Right hindlimb (tissue), 1 donor: ENCODE data around the gene SLC6A18.
"Not testable (repeated sequence)": the region's sequence is repeated elsewhere in the genome, so short reads cannot be mapped to it uniquely, and the experiment has no call there.

Experiments
- DNase-seq: peaks from one replicate; pipeline ENCODE4 v3.0.0-alpha.2; 2018

The SLC6A18 gene

GRCh38 chr5:1261643-1262042 lies 36.5 kb downstream of the SLC6A18 start:
- no peak for DNase-seq

GRCh38 chr5:1262381-1262780 lies 37.2 kb downstream of the SLC6A18 start:
- no peak for DNase-seq

- no peak for DNase-seq
Observed at GRCh38 chr5:1264211-1264610, 39.0 kb downstream of the SLC6A18 start.

- DNase-seq, result no peak
Observed at GRCh38 chr5:1265026-1265425, 39.8 kb downstream of the SLC6A18 start.

GRCh38 chr5:1265461-1266455 lies 40.6 kb downstream of the SLC6A18 start:
- DNase-seq, result no peak

- DNase-seq, result no peak
Observed at GRCh38 chr5:1266791-1267190, 41.6 kb downstream of the SLC6A18 start.

GRCh38 chr5:1267464-1267863 lies 42.3 kb downstream of the SLC6A18 start:
- DNase-seq, result not testable (repeated sequence)

- DNase-seq, result no peak
Observed at GRCh38 chr5:1268056-1268455, 42.9 kb downstream of the SLC6A18 start.

- no peak for DNase-seq
Observed at GRCh38 chr5:1268666-1269065, 43.5 kb downstream of the SLC6A18 start.

- DNase-seq, result no peak
Observed at GRCh38 chr5:1270426-1270825, 45.2 kb downstream of the SLC6A18 start.

- no peak for DNase-seq
Observed at GRCh38 chr5:1270933-1271914, 46.0 kb downstream of the SLC6A18 start.

- no peak for DNase-seq
Observed at GRCh38 chr5:1272201-1272600, 47.0 kb downstream of the SLC6A18 start.

- DNase-seq, result no peak
Observed at GRCh38 chr5:1273745-1274144, 48.6 kb downstream of the SLC6A18 start.

- no peak for DNase-seq
Observed at GRCh38 chr5:1274471-1274870, 49.3 kb downstream of the SLC6A18 start.

GRCh38 chr5:1275397-1276391 lies 50.5 kb downstream of the SLC6A18 start:
- not testable (repeated sequence) for DNase-seq

- no peak for DNase-seq
Observed at GRCh38 chr5:1276930-1277329, 51.7 kb downstream of the SLC6A18 start.

- DNase-seq, result no peak
Observed at GRCh38 chr5:1277331-1277730, 52.1 kb downstream of the SLC6A18 start.

GRCh38 chr5:1277781-1278180 lies 52.6 kb downstream of the SLC6A18 start:
- no peak for DNase-seq

- no peak for DNase-seq
Observed at GRCh38 chr5:1278216-1278615, 53.0 kb downstream of the SLC6A18 start.

GRCh38 chr5:1278656-1279442 lies 53.7 kb downstream of the SLC6A18 start:
- no peak for DNase-seq
